ENCODE data around the gene BSND. TPM values are rescaled to one million over a fixed set of nuclear protein-coding genes. Genes with fewer than 3 reads are reported as not detected.

BSND gene
- total and polyA plus RNA-seq, 2 experiments from 2014 or later, result 0.21 to 0.23 TPM

GRCh38 chr1:55060133-55060999, 61.6 kb downstream of the BSND start:
- Histone ChIP-seq H3K9me2 (replicated peaks; ENCODE audit: insufficient read depth) (no peaks in the 10 kb centered on the region), H3K79me2 (no peaks in the 10 kb centered on the region), H3K4me2 (no peak overlapping the region), H3K36me3 (replicated peaks; ENCODE audit: insufficient read depth, low read depth) (no peaks in the 10 kb centered on the region), H3K4me1 (ENCODE audit: insufficient read depth) (peaks cover 6% of the 10 kb centered on the region), H3K4me3 (no peak overlapping the region), H3K27ac (no peak overlapping the region), H3K9me3 (ENCODE audit: low read depth) (no peaks in the 10 kb centered on the region), H2AFZ (no peak overlapping the region), H4K20me1 (ENCODE audit: insufficient read depth, poor library complexity, severe bottlenecking) (no peaks in the 10 kb centered on the region), H3K27me3 (no peaks in the 10 kb centered on the region)
- DNase-seq (ENCODE audit: low spot score), result no peak
- TF ChIP-seq EZH2 (IDR thresholded peaks at IDR 0.05; ENCODE audit: borderline replicate concordance), result no peak
- no peak for TF ChIP-seq EZH2phosphoT487 (IDR thresholded peaks at IDR 0.05; ENCODE audit: low read depth, severe bottlenecking, unreplicated experiment)
- 94% methylated on average over 14 of the region's 14 CpGs for WGBS (ENCODE audit: low lambda C conversion rate, missing lambda C conversion rate)

DNA sequence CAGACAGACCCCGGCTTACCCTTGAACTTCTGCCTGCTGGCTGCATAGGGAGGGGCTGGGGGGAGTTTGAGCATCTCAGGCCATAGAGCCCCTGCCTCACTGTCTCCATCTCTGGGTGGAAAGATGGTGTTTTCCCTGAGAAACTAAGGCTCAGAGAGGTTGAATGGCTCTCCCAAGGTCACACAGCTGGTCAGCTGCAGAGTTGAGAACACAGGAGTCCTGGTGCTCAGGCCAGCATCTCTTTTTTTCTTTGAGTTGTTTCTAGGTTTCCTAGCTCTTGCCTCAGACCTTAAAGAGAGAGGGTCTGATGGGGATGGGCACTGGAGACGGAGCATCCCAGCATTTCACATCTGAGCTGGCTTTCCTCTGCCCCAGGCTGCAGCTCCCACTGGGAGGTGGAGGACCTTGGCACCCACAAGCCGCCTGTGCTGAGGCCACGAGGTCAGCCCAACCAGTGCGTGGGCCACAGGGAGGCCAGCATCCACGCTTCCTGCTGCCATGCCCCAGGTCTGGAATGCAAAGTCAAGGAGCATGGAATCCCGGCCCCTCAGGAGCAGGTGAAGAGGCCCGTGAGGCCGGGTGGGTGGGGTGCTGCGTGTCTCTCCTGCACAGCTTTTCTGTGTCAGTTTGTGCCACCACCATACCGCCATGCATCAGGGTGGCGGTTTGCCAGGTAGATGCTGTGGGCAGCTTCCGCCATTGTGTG, 62.4 kb downstream of the BSND start:
- no peaks in the 10 kb centered on the region for H3K9me3 ChIP-seq (ENCODE audit: low read depth)
- no peak overlapping the region for H2AFZ ChIP-seq
- H3K4me3 ChIP-seq, result no peak overlapping the region
- 90% methylated on average over 13 of the region's 13 CpGs for WGBS (ENCODE audit: low lambda C conversion rate, missing lambda C conversion rate)
- peaks cover 6% of the 10 kb centered on the region for H3K4me1 ChIP-seq (ENCODE audit: insufficient read depth)
- H3K9me2 ChIP-seq (replicated peaks; ENCODE audit: insufficient read depth), result no peaks in the 10 kb centered on the region
- DNase-seq (ENCODE audit: low spot score), result no peak
- no peaks in the 10 kb centered on the region for H3K79me2 ChIP-seq
- H3K4me2 ChIP-seq, result no peak overlapping the region
- no peaks in the 10 kb centered on the region for H3K36me3 ChIP-seq (replicated peaks; ENCODE audit: insufficient read depth, low read depth)
- no peak overlapping the region for H3K27ac ChIP-seq
- H3K27me3 ChIP-seq, result no peaks in the 10 kb centered on the region
- TF ChIP-seq CTCF (IDR thresholded peaks at IDR 0.05; ENCODE audit: poor library complexity) (no peak), EZH2 (IDR thresholded peaks at IDR 0.05; ENCODE audit: borderline replicate concordance) (no peak)
- no peaks in the 10 kb centered on the region for H4K20me1 ChIP-seq (ENCODE audit: insufficient read depth, poor library complexity, severe bottlenecking)

Other genes starting within 250 kb of the BSND start
- gene PARS2, start 234.4 kb upstream of the BSND start, total RNA-seq, result 4.8 and 5.3 TPM in 2 replicates
- 4.1 and 9.3 TPM in 2 replicates for gene PARS2, start 234.4 kb upstream of the BSND start, polyA plus RNA-seq
- 8.1 and 8.5 TPM in 2 replicates for gene TTC22, start 197.6 kb upstream of the BSND start, total RNA-seq
- 7.8 and 9.0 TPM in 2 replicates for gene TTC22, start 197.6 kb upstream of the BSND start, polyA plus RNA-seq
- 282 and 297 TPM in 2 replicates for gene DHCR24, start 111.7 kb upstream of the BSND start, total RNA-seq
- gene DHCR24, start 111.7 kb upstream of the BSND start, polyA plus RNA-seq, result 242 and 318 TPM in 2 replicates
- 0.90 TPM in 1 of 2 replicates, not detected in the other for gene TMEM61, start 18.3 kb upstream of the BSND start, total RNA-seq
- 0.22 and 0.99 TPM in 2 replicates for gene TMEM61, start 18.3 kb upstream of the BSND start, polyA plus RNA-seq
- 20.3 and 23.5 TPM in 2 replicates for gene PCSK9, start 40.6 kb downstream of the BSND start, total RNA-seq
- 23.5 and 31.4 TPM in 2 replicates for gene PCSK9, start 40.6 kb downstream of the BSND start, polyA plus RNA-seq
- gene USP24, start 216.4 kb downstream of the BSND start, total RNA-seq, result 41.9 and 45.2 TPM in 2 replicates
- 9.3 and 10.8 TPM in 2 replicates for gene USP24, start 216.4 kb downstream of the BSND start, polyA plus RNA-seq